ENCODE results near the gene ALKBH4. TPM values are rescaled to one million over a fixed set of nuclear protein-coding genes. Genes with fewer than 3 reads are reported as not detected.

Gene ALKBH4
- total and polyA plus RNA-seq, 10 of the 15 experiments (the other 5 are each of a cell fraction or from before 2014, with no cell fraction given) = 4.1 to 16.9 (median 11.3) TPM

DNA sequence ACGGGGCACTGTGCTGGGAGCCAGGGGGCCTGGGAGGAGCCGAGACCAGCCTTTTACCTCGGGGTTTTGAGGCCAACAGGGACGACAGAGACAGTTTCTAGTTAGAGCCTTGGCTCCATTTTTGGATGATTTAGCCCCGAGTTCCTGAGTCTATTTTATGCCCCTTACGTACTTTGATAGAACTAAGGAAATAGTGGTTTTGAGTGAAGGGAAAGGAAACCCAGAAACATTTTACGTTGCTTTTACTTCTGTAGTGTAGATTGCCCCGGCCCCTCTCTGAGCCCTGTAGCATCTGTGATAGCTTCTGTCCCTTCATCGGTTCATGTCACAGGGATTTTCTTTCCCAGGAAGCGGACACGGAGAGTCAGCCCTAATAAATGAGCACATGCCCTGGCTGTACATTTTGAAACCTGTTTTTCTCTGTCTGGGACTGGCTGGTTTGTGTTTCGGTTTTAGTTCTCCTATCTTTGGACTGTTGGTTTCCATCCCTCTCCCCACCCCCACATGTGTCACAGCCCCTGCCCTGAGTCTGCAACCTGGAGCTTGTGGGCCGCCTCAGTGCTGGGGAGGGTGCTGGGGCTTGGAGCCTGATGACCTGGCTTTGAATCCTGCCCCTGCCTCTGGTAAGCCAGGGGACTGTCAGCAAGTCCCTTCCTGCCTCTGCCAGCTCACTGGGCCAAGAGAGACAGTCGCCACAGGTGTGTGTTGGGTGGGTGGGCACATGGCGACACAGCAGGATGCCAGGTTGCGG, 38.2 kb downstream of the ALKBH4 start (continued):
- TF ChIP-seq TCF3 (IDR thresholded peaks at IDR 0.05; ENCODE audit: borderline replicate concordance, insufficient read depth, low read depth, low read length) (0 out of 2 replicates have a peak, but pooled peaks have one; percentile 32), ZSCAN29 (IDR thresholded peaks at IDR 0.05) (no peak), SMAD1 (IDR thresholded peaks at IDR 0.05; ENCODE audit: low read depth, partially characterized antibody) (peak; percentile 6), CHD4 (IDR thresholded peaks at IDR 0.05) (no peak), ZNF622 (IDR thresholded peaks at IDR 0.05) (no peak), BHLHE40 (IDR thresholded peaks at IDR 0.05; ENCODE audit: borderline replicate concordance in 1 of 2, low read depth in 2 of 2, low read length in 1 of 2) (peak; percentile 67 to 70), SRF (IDR thresholded peaks at IDR 0.05; ENCODE audit: low read depth in 2 of 2, low read length in 2 of 2) (no peak), FOXM1 (IDR thresholded peaks at IDR 0.05; ENCODE audit: low read depth, low read length) (no peak), MXI1 (IDR thresholded peaks at IDR 0.05; ENCODE audit: low read depth, low read length) (peak; percentile 79), MEF2B (IDR thresholded peaks at IDR 0.05; ENCODE audit: partially characterized antibody, poor library complexity, severe bottlenecking) (peak; percentile 47), ASH2L (IDR thresholded peaks at IDR 0.05; ENCODE audit: borderline replicate concordance, low read depth) (no peak), SMC3 (IDR thresholded peaks at IDR 0.05; ENCODE audit: borderline replicate concordance, low read length) (no peak), CEBPB (IDR thresholded peaks at IDR 0.05; ENCODE audit: borderline replicate concordance in 1 of 2, low read depth in 2 of 2, low read length in 2 of 2) (no peak), IRF4 (IDR thresholded peaks at IDR 0.05; ENCODE audit: low read depth, low read length) (peak; percentile 82), YY1 (IDR thresholded peaks at IDR 0.05; ENCODE audit: low read depth, low read length) (0 out of 2 replicates have a peak, but pooled peaks have one; percentile 40), NBN (IDR thresholded peaks at IDR 0.05) (peak; percentile 50; the same call in 1 of the 2 replicates)
- TF ChIP-seq, protein P1, sequence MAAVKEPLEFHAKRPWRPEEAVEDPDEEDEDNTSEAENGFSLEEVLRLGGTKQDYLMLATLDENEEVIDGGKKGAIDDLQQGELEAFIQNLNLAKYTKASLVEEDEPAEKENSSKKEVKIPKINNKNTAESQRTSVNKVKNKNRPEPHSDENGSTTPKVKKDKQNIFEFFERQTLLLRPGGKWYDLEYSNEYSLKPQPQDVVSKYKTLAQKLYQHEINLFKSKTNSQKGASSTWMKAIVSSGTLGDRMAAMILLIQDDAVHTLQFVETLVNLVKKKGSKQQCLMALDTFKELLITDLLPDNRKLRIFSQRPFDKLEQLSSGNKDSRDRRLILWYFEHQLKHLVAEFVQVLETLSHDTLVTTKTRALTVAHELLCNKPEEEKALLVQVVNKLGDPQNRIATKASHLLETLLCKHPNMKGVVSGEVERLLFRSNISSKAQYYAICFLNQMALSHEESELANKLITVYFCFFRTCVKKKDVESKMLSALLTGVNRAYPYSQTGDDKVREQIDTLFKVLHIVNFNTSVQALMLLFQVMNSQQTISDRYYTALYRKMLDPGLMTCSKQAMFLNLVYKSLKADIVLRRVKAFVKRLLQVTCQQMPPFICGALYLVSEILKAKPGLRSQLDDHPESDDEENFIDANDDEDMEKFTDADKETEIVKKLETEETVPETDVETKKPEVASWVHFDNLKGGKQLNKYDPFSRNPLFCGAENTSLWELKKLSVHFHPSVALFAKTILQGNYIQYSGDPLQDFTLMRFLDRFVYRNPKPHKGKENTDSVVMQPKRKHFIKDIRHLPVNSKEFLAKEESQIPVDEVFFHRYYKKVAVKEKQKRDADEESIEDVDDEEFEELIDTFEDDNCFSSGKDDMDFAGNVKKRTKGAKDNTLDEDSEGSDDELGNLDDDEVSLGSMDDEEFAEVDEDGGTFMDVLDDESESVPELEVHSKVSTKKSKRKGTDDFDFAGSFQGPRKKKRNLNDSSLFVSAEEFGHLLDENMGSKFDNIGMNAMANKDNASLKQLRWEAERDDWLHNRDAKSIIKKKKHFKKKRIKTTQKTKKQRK (IDR thresholded peaks at IDR 0.05; ENCODE audit: low read depth, low read length) = no peak
- TF ChIP-seq, protein P2, sequence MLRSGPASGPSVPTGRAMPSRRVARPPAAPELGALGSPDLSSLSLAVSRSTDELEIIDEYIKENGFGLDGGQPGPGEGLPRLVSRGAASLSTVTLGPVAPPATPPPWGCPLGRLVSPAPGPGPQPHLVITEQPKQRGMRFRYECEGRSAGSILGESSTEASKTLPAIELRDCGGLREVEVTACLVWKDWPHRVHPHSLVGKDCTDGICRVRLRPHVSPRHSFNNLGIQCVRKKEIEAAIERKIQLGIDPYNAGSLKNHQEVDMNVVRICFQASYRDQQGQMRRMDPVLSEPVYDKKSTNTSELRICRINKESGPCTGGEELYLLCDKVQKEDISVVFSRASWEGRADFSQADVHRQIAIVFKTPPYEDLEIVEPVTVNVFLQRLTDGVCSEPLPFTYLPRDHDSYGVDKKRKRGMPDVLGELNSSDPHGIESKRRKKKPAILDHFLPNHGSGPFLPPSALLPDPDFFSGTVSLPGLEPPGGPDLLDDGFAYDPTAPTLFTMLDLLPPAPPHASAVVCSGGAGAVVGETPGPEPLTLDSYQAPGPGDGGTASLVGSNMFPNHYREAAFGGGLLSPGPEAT (IDR thresholded peaks at IDR 0.05; ENCODE audit: low read depth) = no peak; the same call in 1 of the 2 replicates
- TF ChIP-seq, protein P3, sequence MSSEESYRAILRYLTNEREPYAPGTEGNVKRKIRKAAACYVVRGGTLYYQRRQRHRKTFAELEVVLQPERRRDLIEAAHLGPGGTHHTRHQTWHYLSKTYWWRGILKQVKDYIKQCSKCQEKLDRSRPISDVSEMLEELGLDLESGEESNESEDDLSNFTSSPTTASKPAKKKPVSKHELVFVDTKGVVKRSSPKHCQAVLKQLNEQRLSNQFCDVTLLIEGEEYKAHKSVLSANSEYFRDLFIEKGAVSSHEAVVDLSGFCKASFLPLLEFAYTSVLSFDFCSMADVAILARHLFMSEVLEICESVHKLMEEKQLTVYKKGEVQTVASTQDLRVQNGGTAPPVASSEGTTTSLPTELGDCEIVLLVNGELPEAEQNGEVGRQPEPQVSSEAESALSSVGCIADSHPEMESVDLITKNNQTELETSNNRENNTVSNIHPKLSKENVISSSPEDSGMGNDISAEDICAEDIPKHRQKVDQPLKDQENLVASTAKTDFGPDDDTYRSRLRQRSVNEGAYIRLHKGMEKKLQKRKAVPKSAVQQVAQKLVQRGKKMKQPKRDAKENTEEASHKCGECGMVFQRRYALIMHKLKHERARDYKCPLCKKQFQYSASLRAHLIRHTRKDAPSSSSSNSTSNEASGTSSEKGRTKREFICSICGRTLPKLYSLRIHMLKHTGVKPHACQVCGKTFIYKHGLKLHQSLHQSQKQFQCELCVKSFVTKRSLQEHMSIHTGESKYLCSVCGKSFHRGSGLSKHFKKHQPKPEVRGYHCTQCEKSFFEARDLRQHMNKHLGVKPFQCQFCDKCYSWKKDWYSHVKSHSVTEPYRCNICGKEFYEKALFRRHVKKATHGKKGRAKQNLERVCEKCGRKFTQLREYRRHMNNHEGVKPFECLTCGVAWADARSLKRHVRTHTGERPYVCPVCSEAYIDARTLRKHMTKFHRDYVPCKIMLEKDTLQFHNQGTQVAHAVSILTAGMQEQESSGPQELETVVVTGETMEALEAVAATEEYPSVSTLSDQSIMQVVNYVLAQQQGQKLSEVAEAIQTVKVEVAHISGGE (CRISPR knock-in tag; IDR thresholded peaks at IDR 0.05) = peak; percentile 28; the same call in 1 of the 2 replicates

Data from GM12878 (cell line).